Measurements from ENCODE around the gene ZNF428. TPM values are rescaled to one million over a fixed set of nuclear protein-coding genes. Genes with fewer than 3 reads are reported as not detected.

Gene ZNF428
- total RNA-seq, 1 donor from 2014 or later, result 27.1 TPM

- ATAC-seq, result no peak
- H3K27me3 ChIP-seq, result no peaks in the 10 kb centered on the region
- H3K4me1 ChIP-seq, result no peaks in the 10 kb centered on the region
- no peak within 1 kb of the TSS for H3K4me3 ChIP-seq
- no peak for DNase-seq
- TF ChIP-seq, protein P1, sequence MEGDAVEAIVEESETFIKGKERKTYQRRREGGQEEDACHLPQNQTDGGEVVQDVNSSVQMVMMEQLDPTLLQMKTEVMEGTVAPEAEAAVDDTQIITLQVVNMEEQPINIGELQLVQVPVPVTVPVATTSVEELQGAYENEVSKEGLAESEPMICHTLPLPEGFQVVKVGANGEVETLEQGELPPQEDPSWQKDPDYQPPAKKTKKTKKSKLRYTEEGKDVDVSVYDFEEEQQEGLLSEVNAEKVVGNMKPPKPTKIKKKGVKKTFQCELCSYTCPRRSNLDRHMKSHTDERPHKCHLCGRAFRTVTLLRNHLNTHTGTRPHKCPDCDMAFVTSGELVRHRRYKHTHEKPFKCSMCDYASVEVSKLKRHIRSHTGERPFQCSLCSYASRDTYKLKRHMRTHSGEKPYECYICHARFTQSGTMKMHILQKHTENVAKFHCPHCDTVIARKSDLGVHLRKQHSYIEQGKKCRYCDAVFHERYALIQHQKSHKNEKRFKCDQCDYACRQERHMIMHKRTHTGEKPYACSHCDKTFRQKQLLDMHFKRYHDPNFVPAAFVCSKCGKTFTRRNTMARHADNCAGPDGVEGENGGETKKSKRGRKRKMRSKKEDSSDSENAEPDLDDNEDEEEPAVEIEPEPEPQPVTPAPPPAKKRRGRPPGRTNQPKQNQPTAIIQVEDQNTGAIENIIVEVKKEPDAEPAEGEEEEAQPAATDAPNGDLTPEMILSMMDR (IDR thresholded peaks at IDR 0.05), result no peak
- peaks cover 26% of the 10 kb centered on the region for H3K36me3 ChIP-seq
- no peak within 1 kb of the TSS for H3K27ac ChIP-seq
- intact Hi-C loops (cut with DNase I), result no loop called here
- no peaks in the 10 kb centered on the region for H3K9me3 ChIP-seq
Measured at GRCh38 chr19:43611788-43612187, 7.6 kb downstream of the ZNF428 start, which contains the start of gene SRRM5. SRRM5 (plus strand) TSS chr19:43612088; CDS start chr19:43612122, 34 bp downstream.

- Histone ChIP-seq H3K27ac (no peak overlapping the region), H3K27me3 (no peaks in the 10 kb centered on the region), H3K36me3 (peaks cover 28% of the 10 kb centered on the region), H3K4me1 (no peaks in the 10 kb centered on the region), H3K4me3 (no peak overlapping the region), H3K9me3 (no peaks in the 10 kb centered on the region)
- DNase-seq, result no peak
- TF ChIP-seq, protein P1 (IDR thresholded peaks at IDR 0.05), result no peak
- ATAC-seq, result no peak
- intact Hi-C loops (cut with DNase I), result no loop called here
Measured at GRCh38 chr19:43610493-43610892, 8.9 kb downstream of the ZNF428 start.

DNA sequence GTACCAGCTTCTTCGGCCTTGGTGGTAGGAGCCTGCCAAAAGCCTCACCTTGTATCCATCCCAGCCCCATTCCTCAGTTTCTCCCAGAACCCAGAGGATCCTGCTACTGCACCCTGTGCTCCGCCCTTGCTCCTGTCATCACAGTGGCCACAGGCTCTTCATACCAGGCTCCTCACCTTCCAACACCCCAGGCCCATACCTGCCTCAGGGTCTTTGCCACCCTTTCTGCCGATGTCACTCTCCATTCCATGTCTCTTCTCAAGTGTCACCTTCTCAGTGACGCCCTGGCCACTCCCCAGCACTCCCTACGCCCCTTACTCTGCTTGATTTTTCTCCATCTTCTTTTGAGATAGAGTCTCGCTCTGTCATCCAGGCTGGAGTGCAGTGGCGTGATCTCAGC lies 9.6 kb downstream of the ZNF428 start:
- Histone ChIP-seq H3K27me3 (no peaks in the 10 kb centered on the region), H3K4me1 (no peaks in the 10 kb centered on the region), H3K4me3 (no peak overlapping the region), H3K9me3 (no peaks in the 10 kb centered on the region), H3K36me3 (peaks cover 28% of the 10 kb centered on the region), H3K27ac (no peak overlapping the region)
- DNase-seq (no peak), ATAC-seq (no peak)
- TF ChIP-seq, protein P1 (IDR thresholded peaks at IDR 0.05), result no peak
- intact Hi-C loops (cut with DNase I), result no loop called here

GRCh38 chr19:43607238-43608205 lies 11.9 kb downstream of the ZNF428 start:
- H3K36me3 ChIP-seq, result peaks cover 22% of the 10 kb centered on the region
- H3K9me3 ChIP-seq, result no peaks in the 10 kb centered on the region
- TF ChIP-seq, protein P1 (IDR thresholded peaks at IDR 0.05), result no peak

GRCh38 chr19:43606569-43607229 lies 12.7 kb downstream of the ZNF428 start:
- H3K9me3 ChIP-seq, result no peaks in the 10 kb centered on the region
- H3K27me3 ChIP-seq, result no peaks in the 10 kb centered on the region
- intact Hi-C loops (cut with DNase I), result no loop called here
- TF ChIP-seq, protein P1 (IDR thresholded peaks at IDR 0.05), result no peak
- H3K4me3 ChIP-seq, result no peak overlapping the region
- DNase-seq (no peak), ATAC-seq (no peak)
- no peak overlapping the region for H3K27ac ChIP-seq
- no peaks in the 10 kb centered on the region for H3K4me1 ChIP-seq
- peaks cover 23% of the 10 kb centered on the region for H3K36me3 ChIP-seq

More at GRCh38 chr19:43607238-43608205, 11.9 kb downstream of the ZNF428 start:
- ATAC-seq (no peak), DNase-seq (no peak)
- intact Hi-C loops (cut with DNase I), result no loop called here
- no peaks in the 10 kb centered on the region for H3K27me3 ChIP-seq
- H3K4me1 ChIP-seq, result no peaks in the 10 kb centered on the region
- no peak overlapping the region for H3K4me3 ChIP-seq
- H3K27ac ChIP-seq, result no peak overlapping the region
